B cell (primary cell): ENCODE data around the gene TMEM125. TPM values are rescaled to one million over a fixed set of nuclear protein-coding genes. Genes with fewer than 3 reads are reported as not detected.

Experiments
- ATAC-seq: fragments of 200-7000 bp; cut with Tn5 transposase; one replicate; pipeline ENCODE4 v1.10.0; 2021; ENCODE audit warnings: low read depth, mild to moderate bottlenecking, moderate number of reproducible peaks, moderate library complexity
- CTCF ChIA-PET: fragments of 350-600 bp; sonication (Branson Sonifier 250); formaldehyde crosslinking; loops from one replicate; lab custom pipeline; 2021; ENCODE audit warnings: antibody characterized with exemption, inconsistent platforms; lab: Charles Lee
- POLR2A ChIA-PET: fragments of 350-600 bp; sonication (Branson Sonifier 250); formaldehyde crosslinking; loops from one replicate; lab custom pipeline; 2021; ENCODE audit warnings: antibody characterized with exemption; lab: Charles Lee
- DNase-seq: peaks from one replicate; pipeline ENCODE4 v3.0.0; 2013
- H2AFZ ChIP-seq: 2 replicates; pipeline ENCODE4 v1.6.1; 2012; ENCODE audit warnings: mild to moderate bottlenecking, low read depth, low read length; ENCODE audit not compliant: insufficient read depth, poor library complexity, severe bottlenecking
- H3K27ac ChIP-seq, 2 donors: 1 replicate in 1 of 2; 2 replicates in 1 of 2; pipeline ENCODE4 v1.5.1; 2012 to 2013; ENCODE audit warnings: low read length in 2 of 2, mild to moderate bottlenecking in 2 of 2, moderate library complexity in 1 of 2
- H3K27me3 ChIP-seq, 4 experiments: fragments of 200-600 bp in 1 of 4; sonication (generic) in 1 of 4; replicated peaks in 1 of 4; 1 replicate in 2 of 4; 2 replicates in 2 of 4; pipeline versions ENCODE4 v1.6.1 to v1.7.0; 2013 to 2016; ENCODE audit warnings: low read length in 3 of 4, mild to moderate bottlenecking in 2 of 4, mixed read lengths in 1 of 4, moderate library complexity in 1 of 4; ENCODE audit not compliant: insufficient read depth in 4 of 4, control insufficient read depth in 3 of 4; ENCODE audit errors: control extremely low read depth in 1 of 4
- H3K36me3 ChIP-seq, 2 experiments: replicated peaks in 1 of 2; 1 replicate in 1 of 2; 2 replicates in 1 of 2; pipeline versions ENCODE4 v1.6.1 to v1.7.1; 2013; ENCODE audit warnings: low read length in 1 of 2; ENCODE audit not compliant: insufficient read depth in 2 of 2, control insufficient read depth in 1 of 2; ENCODE audit errors: control extremely low read depth in 1 of 2, extremely low read depth in 1 of 2
- H3K4me1 ChIP-seq, 2 donors: fragments of 200-600 bp in 1 of 2; sonication (generic) in 1 of 2; 1 replicate in 1 of 2; 2 replicates in 1 of 2; pipeline versions ENCODE4 v1.5.1 to v1.6.1; 2013 to 2017; ENCODE audit warnings: low read length in 2 of 2; ENCODE audit not compliant: control insufficient read depth in 2 of 2, insufficient read depth in 2 of 2
- H3K4me2 ChIP-seq: replicated peaks from 2 replicates; pipeline ENCODE3; 2012; ENCODE audit warnings: mild to moderate bottlenecking, low read depth, low read length; ENCODE audit not compliant: poor library complexity, severe bottlenecking
- H3K4me3 ChIP-seq, 5 experiments: fragments of 200-600 bp in 1 of 5; sonication (generic) in 1 of 5; 1 replicate in 3 of 5; 2 replicates in 2 of 5; pipeline versions ENCODE4 v1.5.1 to v1.7.0; 2011 to 2016; ENCODE audit warnings: low read length in 4 of 5, mild to moderate bottlenecking in 4 of 5, low read depth in 2 of 5, control low read depth in 1 of 5, moderate library complexity in 1 of 5; ENCODE audit not compliant: insufficient read depth in 1 of 5; ENCODE audit errors: control extremely low read depth in 1 of 5, extremely low read depth in 1 of 5
- H3K79me2 ChIP-seq: fragments of 200-600 bp; sonication (generic); one replicate; pipeline ENCODE4 v1.6.0; 2016; ENCODE audit warnings: low read length; ENCODE audit not compliant: control insufficient read depth, insufficient read depth
- H3K9ac ChIP-seq: fragments of 200-600 bp; sonication (generic); 2 replicates; pipeline ENCODE4 v1.6.1; 2017; ENCODE audit warnings: mild to moderate bottlenecking, low read length, moderate library complexity
- H3K9me3 ChIP-seq, 3 donors: one replicate each; pipeline versions ENCODE4 v1.6.1 to v1.7.1; 2013; ENCODE audit warnings: low read length in 2 of 3; ENCODE audit not compliant: control insufficient read depth in 2 of 3, insufficient read depth in 1 of 3; ENCODE audit errors: control extremely low read depth in 1 of 3
- H4K20me1 ChIP-seq: 2 replicates; pipeline ENCODE4 v1.6.0; 2012; ENCODE audit warnings: mild to moderate bottlenecking, low read length; ENCODE audit not compliant: insufficient read depth, control insufficient read depth, poor library complexity, severe bottlenecking
- H3K27ac Mint-ChIP-seq: one replicate; pipeline ENCODE4 v1.8.0; 2021; ENCODE audit warnings: mixed read lengths
- H3K27me3 Mint-ChIP-seq: one replicate; pipeline ENCODE4 v1.8.0; 2021; ENCODE audit warnings: mixed read lengths
- H3K4me1 Mint-ChIP-seq: one replicate; pipeline ENCODE4 v1.8.0; 2021; ENCODE audit warnings: mixed read lengths
- H3K4me3 Mint-ChIP-seq: one replicate; pipeline ENCODE4 v1.8.0; 2021; ENCODE audit warnings: mixed read lengths
- H3K9me3 Mint-ChIP-seq: one replicate; pipeline ENCODE4 v1.8.0; 2022; ENCODE audit warnings: mixed read lengths; ENCODE audit not compliant: insufficient read depth
- EZH2 ChIP-seq: IDR thresholded peaks from 2 replicates; pipeline ENCODE4 v1.6.1; 2012; ENCODE audit warnings: borderline replicate concordance, low read depth, mild to moderate bottlenecking, moderate library complexity, low read length; ENCODE audit not compliant: insufficient read depth, poor library complexity, severe bottlenecking
- WGBS: methylation state at CpG from one replicate; pipeline ENCODE4 v1.1.5; 2013; ENCODE audit warnings: missing lambda C conversion rate; ENCODE audit not compliant: insufficient coverage; 5-methylcytosine and 5-hydroxymethylcytosine counted together
- intact Hi-C: fragments of 100-400 bp; cut with micrococcal nuclease; formaldehyde crosslinking; loops from one replicate; pipeline ENCODE4 v1.10.0; 2022
- polyA plus RNA-seq: library from polyadenylated mRNA; depleted of rRNA; stranded (reverse); fragments of >200 nt; gene quantifications from 2 replicates; pipeline ENCODE4 v1.2.3, GENCODE V29; 2012
- total RNA-seq, 2 donors: library from RNA; stranded (reverse); fragments of 120-200 nt in 1 of 2; gene quantifications; 1 replicate in 1 of 2; 2 replicates in 1 of 2; pipeline versions ENCODE4 v1.2.3 to v1.2.4, GENCODE V29; 2013 to 2022
- TF ChIP-seq, protein P1 (sequence below): fragments of 200-600 bp; IDR thresholded peaks from one replicate; pipeline ENCODE4 v1.8.0; 2022; ENCODE audit warnings: antibody characterized with exemption, mild to moderate bottlenecking

Gene TMEM125
- total and polyA plus RNA-seq, 2 donors (not counting 1 experiment from before 2014, with no cell fraction given): not detected

- DNase-seq: no peak
- Histone ChIP-seq H3K27ac (no peak overlapping the region), H4K20me1 (no peaks in the 10 kb centered on the region), H3K27me3 (no peaks in the 10 kb centered on the region), H3K36me3 (no peaks in the 10 kb centered on the region), H3K4me3 (no peak overlapping the region), H3K4me2 (no peak overlapping the region), H3K9ac (no peak overlapping the region), H3K9me3 (peaks cover 0 to 5% (median 0%) of the 10 kb centered on the region in 3 donors), H3K4me1 (no peaks in the 10 kb centered on the region), H3K79me2 (no peaks in the 10 kb centered on the region), H2AFZ (no peak overlapping the region)
- Mint-ChIP-seq H3K9me3 (no peaks in the 10 kb centered on the region), H3K27me3 (peaks cover 14% of the 10 kb centered on the region), H3K27ac (no peak overlapping the region), H3K4me1 (no peaks in the 10 kb centered on the region), H3K4me3 (no peak overlapping the region)
- 90% methylated on average over 15 of the region's 15 CpGs for WGBS
- TF ChIP-seq, protein P1, sequence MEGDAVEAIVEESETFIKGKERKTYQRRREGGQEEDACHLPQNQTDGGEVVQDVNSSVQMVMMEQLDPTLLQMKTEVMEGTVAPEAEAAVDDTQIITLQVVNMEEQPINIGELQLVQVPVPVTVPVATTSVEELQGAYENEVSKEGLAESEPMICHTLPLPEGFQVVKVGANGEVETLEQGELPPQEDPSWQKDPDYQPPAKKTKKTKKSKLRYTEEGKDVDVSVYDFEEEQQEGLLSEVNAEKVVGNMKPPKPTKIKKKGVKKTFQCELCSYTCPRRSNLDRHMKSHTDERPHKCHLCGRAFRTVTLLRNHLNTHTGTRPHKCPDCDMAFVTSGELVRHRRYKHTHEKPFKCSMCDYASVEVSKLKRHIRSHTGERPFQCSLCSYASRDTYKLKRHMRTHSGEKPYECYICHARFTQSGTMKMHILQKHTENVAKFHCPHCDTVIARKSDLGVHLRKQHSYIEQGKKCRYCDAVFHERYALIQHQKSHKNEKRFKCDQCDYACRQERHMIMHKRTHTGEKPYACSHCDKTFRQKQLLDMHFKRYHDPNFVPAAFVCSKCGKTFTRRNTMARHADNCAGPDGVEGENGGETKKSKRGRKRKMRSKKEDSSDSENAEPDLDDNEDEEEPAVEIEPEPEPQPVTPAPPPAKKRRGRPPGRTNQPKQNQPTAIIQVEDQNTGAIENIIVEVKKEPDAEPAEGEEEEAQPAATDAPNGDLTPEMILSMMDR: no peak
- TF ChIP-seq EZH2: no peak
- POLR2A ChIA-PET: no interaction called here
- CTCF ChIA-PET: no interaction called here
- intact Hi-C loops: no loop called here
- no peak for ATAC-seq
Observed at GRCh38 chr1:43282220-43283195, 12.7 kb downstream of the TMEM125 start.

DNA sequence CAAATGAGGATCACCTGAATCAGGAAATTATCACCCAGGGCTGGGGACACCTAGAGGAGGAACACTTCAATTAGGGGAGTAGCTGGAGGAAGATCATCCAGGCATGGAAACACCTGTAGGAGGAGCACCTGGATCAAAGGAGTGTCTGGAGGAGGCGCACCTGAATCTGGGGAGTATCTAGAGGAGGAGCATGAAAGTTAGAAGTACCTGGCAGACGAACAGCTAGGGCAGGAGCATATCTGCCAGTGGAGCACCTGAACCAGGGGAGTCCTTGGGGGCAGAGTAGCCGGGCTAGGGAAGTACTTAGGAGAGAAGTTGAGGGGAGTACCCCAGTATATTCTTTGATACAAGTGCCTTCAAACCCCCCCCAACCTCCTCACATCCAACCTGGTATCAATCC, 14.3 kb downstream of the TMEM125 start:
- H3K4me3 Mint-ChIP-seq: no peak overlapping the region
- WGBS: 92% methylated on average over 2 of the region's 3 CpGs
- no peak overlapping the region for H3K27ac Mint-ChIP-seq
- H3K4me1 ChIP-seq: no peaks in the 10 kb centered on the region
- H3K27me3 Mint-ChIP-seq: peaks cover 10% of the 10 kb centered on the region
- ATAC-seq: no peak
- CTCF ChIA-PET: no interaction called here
- intact Hi-C loops: no loop called here
- H3K9me3 ChIP-seq: peaks cover 0 to 5% (median 0%) of the 10 kb centered on the region in 3 donors
- no peak overlapping the region for H3K9ac ChIP-seq
- no peaks in the 10 kb centered on the region for H3K36me3 ChIP-seq
- H3K79me2 ChIP-seq: no peaks in the 10 kb centered on the region
- H3K27ac ChIP-seq: no peak overlapping the region
- H3K4me2 ChIP-seq: no peak overlapping the region
- no peak overlapping the region for H2AFZ ChIP-seq
- no peaks in the 10 kb centered on the region for H3K27me3 ChIP-seq
- POLR2A ChIA-PET: no interaction called here
- no peaks in the 10 kb centered on the region for H3K9me3 Mint-ChIP-seq
- no peak for DNase-seq
- no peak overlapping the region for H3K4me3 ChIP-seq
- TF ChIP-seq, protein P1: no peak
- no peak for TF ChIP-seq EZH2
- no peaks in the 10 kb centered on the region for H4K20me1 ChIP-seq
- H3K4me1 Mint-ChIP-seq: no peaks in the 10 kb centered on the region
